SKM-1 treated with dmso at 0.1 percent for 144 hours (cell line): ENCODE results near the gene TAAR1.
"Not testable (repeated sequence)": the region's sequence is repeated elsewhere in the genome, so short reads cannot be mapped to it uniquely, and the experiment has no call there.

Experiments
- DNase-seq: peaks from one replicate; lab custom pipeline; 2025; ENCODE audit not compliant: unreplicated experiment; lab: John Stamatoyannopoulos, UW

TAAR1 gene

GRCh38 chr6:132663661-132664060 is 4.7 kb upstream of the TAAR1 start:
- DNase-seq, result no peak

- no peak for DNase-seq
Observed at GRCh38 chr6:132661906-132662305, 2.9 kb upstream of the TAAR1 start.

DNA sequence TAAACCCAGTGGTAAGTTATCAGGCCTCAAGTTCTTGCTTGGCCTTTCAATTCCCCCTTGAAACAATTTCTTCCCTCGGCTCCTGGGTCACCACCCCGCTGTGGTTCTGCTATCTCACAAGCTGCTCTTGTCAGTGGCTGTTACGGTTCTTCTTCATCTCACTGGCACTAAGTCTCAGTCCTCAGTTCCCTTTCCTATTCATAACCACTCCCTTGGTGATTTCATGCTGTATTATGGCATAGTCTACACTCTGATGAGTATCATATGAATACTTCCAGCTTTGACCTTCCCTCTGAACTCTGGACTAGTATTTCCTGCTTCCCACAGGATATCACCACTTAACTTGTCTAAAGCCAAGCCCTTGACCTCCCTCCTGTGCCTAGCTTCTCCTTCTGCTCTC is 7.9 kb downstream of the TAAR1 start:
- DNase-seq, result peak; percentile 7

- DNase-seq, result no peak
Observed at GRCh38 chr6:132650429-132650828, 8.6 kb downstream of the TAAR1 start.

- no peak for DNase-seq
Observed at GRCh38 chr6:132648828-132649227, 10.2 kb downstream of the TAAR1 start.

GRCh38 chr6:132648356-132648755 is 10.6 kb downstream of the TAAR1 start:
- no peak for DNase-seq

DNA sequence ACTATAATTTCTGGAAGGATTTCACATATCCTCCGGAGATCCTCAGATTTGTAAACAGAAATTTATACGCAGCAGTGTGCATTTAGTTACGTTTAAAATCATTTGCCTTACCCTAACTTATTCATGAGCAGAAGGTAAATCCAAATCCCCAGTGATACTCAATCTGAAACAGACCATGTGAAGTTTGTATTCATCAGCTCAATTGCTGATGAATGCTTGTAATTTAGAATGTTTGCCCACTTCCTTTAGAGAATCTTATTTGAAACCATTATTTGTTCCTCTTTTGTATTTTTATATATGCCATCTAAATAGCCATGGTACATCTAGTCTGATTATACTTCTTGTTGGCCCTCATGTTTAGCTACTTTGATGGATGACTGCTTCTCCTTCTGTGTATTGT is 15.4 kb downstream of the TAAR1 start:
- no peak for DNase-seq

GRCh38 chr6:132637135-132637534 is 21.8 kb downstream of the TAAR1 start:
- DNase-seq, result not testable (repeated sequence)

- DNase-seq, result not testable (repeated sequence)
Observed at GRCh38 chr6:132635906-132636305, 23.1 kb downstream of the TAAR1 start.

DNA sequence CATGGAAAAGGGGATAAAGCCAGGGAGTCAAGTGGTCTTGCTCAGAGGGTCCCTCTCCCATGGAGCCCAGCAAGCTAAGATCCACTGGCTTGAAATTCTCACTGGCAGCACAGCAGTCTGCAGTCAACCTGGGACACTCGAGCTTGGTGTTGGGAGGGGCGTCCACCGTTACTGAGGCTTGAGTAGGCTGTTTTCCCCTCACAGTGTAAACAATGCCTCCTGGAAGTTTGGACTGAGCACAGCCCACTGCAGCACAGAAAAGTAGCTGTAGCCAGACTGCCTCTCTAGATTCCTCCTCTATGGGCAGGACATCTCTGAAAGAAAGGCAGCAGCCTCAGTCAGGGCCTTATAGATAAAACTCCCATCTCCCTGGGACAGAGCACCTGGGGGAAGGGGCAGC is 23.7 kb downstream of the TAAR1 start:
- not testable (repeated sequence) for DNase-seq

- DNase-seq, result no peak
Observed at GRCh38 chr6:132634796-132635195, 24.2 kb downstream of the TAAR1 start.

DNA sequence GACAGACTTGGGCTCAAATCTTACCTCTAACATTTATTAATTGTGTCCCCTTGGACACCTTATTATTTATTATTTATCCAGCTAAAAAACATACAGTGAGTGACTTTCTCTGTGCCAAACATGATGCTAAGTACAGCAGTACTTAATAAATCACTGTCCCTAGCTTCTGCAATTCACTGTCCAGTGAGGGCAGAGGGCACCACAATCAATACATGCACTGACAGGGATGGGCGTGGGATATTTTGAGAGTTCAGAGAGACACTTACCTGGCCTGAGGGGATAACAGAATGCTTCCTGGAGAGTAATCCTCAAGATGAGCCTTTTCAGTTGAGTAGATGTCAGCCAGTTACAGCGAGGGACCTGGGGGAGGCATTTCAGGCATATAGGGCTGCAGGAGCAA is 25.6 kb downstream of the TAAR1 start:
- no peak for DNase-seq

GRCh38 chr6:132624175-132624574 is 34.8 kb downstream of the TAAR1 start, which contains the start of gene TAAR2:
TSS of gene TAAR2 (minus strand) at chr6:132624275. CDS start at chr6:132624275, 0 bp downstream.
- no peak for DNase-seq

DNA sequence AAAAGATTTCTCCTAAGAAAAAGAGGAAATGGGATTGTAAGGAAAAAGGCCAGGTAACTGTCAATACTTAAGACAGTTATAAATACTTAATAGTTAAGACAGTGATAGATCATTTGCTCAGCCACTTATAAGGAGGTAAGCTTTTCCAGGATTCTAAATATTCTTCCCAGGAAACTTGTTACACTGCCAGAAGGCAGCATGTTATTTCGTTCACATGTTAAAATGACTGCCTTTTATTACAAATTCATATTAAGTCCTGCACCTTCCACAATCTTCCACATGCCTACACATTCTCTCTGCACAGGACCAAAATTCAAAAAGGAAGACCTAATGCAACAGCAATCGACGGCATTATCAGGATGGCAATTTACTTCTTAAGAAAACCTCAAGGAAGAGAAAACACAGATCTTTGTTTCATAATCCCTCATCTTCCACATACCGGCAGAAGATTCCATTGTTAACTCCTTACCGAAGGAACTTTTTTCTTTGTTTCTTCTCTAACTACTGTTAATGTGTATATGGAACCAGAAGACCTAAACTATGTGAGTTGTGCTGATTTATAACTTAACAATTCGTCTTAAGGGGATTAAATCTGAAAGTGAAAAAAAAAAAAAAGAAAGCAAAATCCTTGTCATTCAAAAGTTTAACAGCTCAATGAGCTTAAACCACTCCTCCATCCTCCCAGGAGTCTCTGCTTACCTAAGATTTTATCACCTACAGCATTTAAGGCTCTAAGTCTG is 35.7 kb downstream of the TAAR1 start:
- no peak for DNase-seq

DNA sequence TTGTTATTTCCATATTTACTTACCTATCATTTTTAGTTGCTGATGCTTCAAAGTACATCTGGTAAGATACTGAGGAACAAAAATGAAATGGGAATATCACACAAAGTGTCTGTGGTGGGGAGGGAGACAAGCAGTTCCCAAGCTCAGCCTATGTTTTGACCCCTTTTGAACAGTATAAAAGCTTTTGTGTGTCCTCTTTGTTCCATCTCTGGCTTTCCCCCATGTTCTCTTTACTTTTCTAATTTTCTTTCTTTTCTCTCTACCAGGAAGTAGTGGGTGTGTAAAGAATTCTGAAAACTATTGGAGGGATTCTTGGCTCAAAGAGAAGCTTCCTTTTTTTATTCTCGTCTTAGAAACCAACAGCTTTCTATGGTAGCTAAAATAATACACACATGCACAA is 42.3 kb downstream of the TAAR1 start:
- DNase-seq, result no peak

DNA sequence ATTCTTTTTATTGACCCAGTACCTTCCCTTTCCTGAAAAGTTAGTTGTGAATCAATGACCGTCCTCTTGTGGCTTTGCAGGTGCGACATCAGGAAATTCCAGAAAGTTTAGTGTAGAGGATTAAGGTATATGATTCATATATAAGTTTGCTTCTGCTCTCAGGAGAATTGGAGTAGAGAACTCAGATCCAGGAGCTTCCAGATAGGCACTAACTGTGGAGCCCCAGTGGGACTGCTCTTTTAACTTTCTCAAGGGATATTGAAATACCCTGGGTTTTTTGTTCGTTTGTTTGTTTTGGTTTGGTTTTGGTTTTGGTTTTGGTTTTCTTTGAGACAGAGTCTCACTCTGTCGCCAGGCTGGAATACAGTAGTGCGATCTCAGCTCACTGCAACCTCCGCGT is 44.4 kb downstream of the TAAR1 start:
- DNase-seq, result no peak

GRCh38 chr6:132612449-132613108 is 46.4 kb downstream of the TAAR1 start:
- no peak for DNase-seq

DNA sequence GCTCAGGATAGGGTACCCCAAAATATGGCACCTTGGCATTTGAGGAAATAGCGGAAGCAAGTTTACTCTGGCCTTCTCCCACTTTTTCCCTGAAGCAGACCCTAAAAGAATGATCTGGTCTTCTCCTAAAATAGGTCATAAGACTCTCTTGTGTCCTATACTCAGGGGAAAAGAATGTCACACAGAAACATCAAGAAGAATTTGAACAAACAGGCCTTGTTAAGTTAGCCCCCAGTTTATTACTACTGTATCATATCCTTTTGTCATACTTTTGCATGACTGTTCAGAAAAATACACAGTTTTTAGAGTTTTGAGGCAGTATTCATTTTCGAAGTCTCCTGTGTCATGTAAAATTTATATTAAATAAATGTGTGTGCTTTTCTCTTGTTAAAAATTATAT is 47.4 kb downstream of the TAAR1 start:
- DNase-seq, result no peak

- no peak for DNase-seq
Observed at GRCh38 chr6:132607544-132608233, 51.3 kb downstream of the TAAR1 start.

DNA sequence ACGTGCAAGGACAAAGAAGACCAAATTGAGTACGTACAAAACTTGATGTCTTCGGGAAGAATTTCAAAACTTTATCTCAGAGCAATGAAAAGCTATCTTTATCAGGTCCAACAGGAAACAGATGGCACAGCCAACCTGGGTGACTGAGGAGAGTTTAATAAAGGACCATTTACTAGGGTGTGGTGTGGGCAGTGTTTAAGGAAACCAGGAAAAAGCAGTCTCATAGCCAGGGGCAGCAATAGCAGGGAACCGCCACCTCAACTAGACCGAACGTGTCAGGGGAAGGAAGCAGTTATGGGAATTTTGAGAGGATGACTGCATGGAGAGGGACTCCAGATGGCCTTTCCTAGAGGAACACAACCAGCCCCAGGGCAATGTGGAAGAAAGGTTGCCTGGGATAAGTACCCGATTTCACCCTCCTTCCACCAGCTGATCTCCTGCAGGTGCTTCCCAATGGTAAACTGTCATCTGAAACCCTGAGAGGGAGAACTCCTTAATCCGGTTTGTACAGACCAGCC is 54.3 kb downstream of the TAAR1 start:
- DNase-seq, result no peak

DNA sequence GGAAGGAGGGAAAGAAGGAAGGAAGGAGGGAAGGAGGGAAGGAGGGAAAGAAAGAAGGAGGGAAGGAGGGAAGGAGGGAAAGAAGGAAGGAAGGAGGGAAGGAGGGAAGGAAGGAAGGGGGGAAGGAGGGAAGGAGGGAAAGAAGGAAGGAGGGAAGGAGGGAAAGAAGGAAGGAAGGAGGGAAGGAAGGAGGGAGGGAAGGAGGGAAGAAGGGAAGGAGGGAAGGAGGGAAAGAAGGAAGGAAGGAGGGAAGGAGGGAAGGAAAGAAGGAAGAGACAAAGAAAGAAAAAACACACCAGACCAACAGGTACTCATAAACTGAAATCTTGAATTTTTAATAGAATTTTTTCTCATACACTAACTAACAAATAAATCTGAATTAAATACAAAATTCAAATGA is 58.1 kb downstream of the TAAR1 start:
- not testable (repeated sequence) for DNase-seq

- DNase-seq, result peak; percentile 51
Observed at GRCh38 chr6:132598473-132598872, 60.5 kb downstream of the TAAR1 start.
